ENCODE data around the gene WDR82.

The WDR82 gene

GRCh38 chr3:52306978-52307377 lies 28.5 kb upstream of the WDR82 start:
- Histone ChIP-seq H3K4me3 (replicated peaks; ENCODE audit: insufficient read depth, low read length) (no peak overlapping the region), H3K27me3 (ENCODE audit: insufficient read depth, poor library complexity, severe bottlenecking) (no peaks in the 10 kb centered on the region), H3K27ac (replicated peaks) (no peak overlapping the region)
- no peak for TF ChIP-seq CTCF (IDR thresholded peaks at IDR 0.05; ENCODE audit: insufficient read depth, low read length)
- TF ChIP-seq REST (IDR thresholded peaks at IDR 0.05; ENCODE audit: insufficient replicate concordance, low read depth): no peak
- no peak for TF ChIP-seq POLR2AphosphoS5 (IDR thresholded peaks at IDR 0.05; ENCODE audit: low read depth)
- no peak for TF ChIP-seq SPI1 (IDR thresholded peaks at IDR 0.05; ENCODE audit: borderline replicate concordance, low read depth)
- TF ChIP-seq GABPA (IDR thresholded peaks at IDR 0.05; ENCODE audit: low read depth): no peak
- no peak for DNase-seq (ENCODE audit: low read depth in 1 of 2, low spot score in 1 of 2)

- Histone ChIP-seq H3K4me3 (replicated peaks; ENCODE audit: insufficient read depth, low read length) (no peak overlapping the region), H3K27ac (replicated peaks) (no peak overlapping the region), H3K27me3 (ENCODE audit: insufficient read depth, poor library complexity, severe bottlenecking) (no peaks in the 10 kb centered on the region)
- DNase-seq (ENCODE audit: low read depth in 1 of 2, low spot score in 1 of 2): no peak
- TF ChIP-seq CTCF (IDR thresholded peaks at IDR 0.05; ENCODE audit: insufficient read depth, low read length) (no peak), GABPA (IDR thresholded peaks at IDR 0.05; ENCODE audit: low read depth) (no peak), REST (IDR thresholded peaks at IDR 0.05; ENCODE audit: insufficient replicate concordance, low read depth) (no peak), SPI1 (IDR thresholded peaks at IDR 0.05; ENCODE audit: borderline replicate concordance, low read depth) (no peak), POLR2AphosphoS5 (IDR thresholded peaks at IDR 0.05; ENCODE audit: low read depth) (no peak)
Measured at GRCh38 chr3:52305926-52306325, 27.5 kb upstream of the WDR82 start.

- no peaks in the 10 kb centered on the region for H3K27me3 ChIP-seq (ENCODE audit: insufficient read depth, poor library complexity, severe bottlenecking)
- H3K27ac ChIP-seq (replicated peaks): no peak overlapping the region
- TF ChIP-seq GABPA (IDR thresholded peaks at IDR 0.05; ENCODE audit: low read depth): no peak
- no peak for TF ChIP-seq POLR2AphosphoS5 (IDR thresholded peaks at IDR 0.05; ENCODE audit: low read depth)
- H3K4me3 ChIP-seq (replicated peaks; ENCODE audit: insufficient read depth, low read length): no peak overlapping the region
- DNase-seq (ENCODE audit: low read depth in 1 of 2, low spot score in 1 of 2): no peak
Measured at GRCh38 chr3:52303811-52304210, 25.4 kb upstream of the WDR82 start.

GRCh38 chr3:52302426-52303145 lies 24.1 kb upstream of the WDR82 start:
- no peak overlapping the region for H3K27ac ChIP-seq (replicated peaks)
- no peak for DNase-seq (ENCODE audit: low read depth in 1 of 2, low spot score in 1 of 2)
- no peaks in the 10 kb centered on the region for H3K27me3 ChIP-seq (ENCODE audit: insufficient read depth, poor library complexity, severe bottlenecking)
- no peak overlapping the region for H3K4me3 ChIP-seq (replicated peaks; ENCODE audit: insufficient read depth, low read length)
- TF ChIP-seq POLR2AphosphoS5 (IDR thresholded peaks at IDR 0.05; ENCODE audit: low read depth): no peak
- TF ChIP-seq CTCF (IDR thresholded peaks at IDR 0.05; ENCODE audit: insufficient read depth, low read length): no peak
- no peak for TF ChIP-seq SPI1 (IDR thresholded peaks at IDR 0.05; ENCODE audit: borderline replicate concordance, low read depth)
- TF ChIP-seq REST (IDR thresholded peaks at IDR 0.05; ENCODE audit: insufficient replicate concordance, low read depth): no peak
- TF ChIP-seq GABPA (IDR thresholded peaks at IDR 0.05; ENCODE audit: low read depth): no peak
